K562 (cell line): Measurements from ENCODE around the gene DOCK8. TPM values are rescaled to one million over a fixed set of nuclear protein-coding genes. Genes with fewer than 3 reads are reported as not detected.

Source experiments
- C11orf30 ChIP-seq: fragments of 450-650 bp; IDR thresholded peaks from 2 replicates; pipeline ENCODE4 v1.6.1; 2016; ENCODE audit warnings: low read depth, mild to moderate bottlenecking
- CTBP1 ChIP-seq: fragments of 450-650 bp; IDR thresholded peaks from 2 replicates; pipeline ENCODE4 v1.6.1; 2016; ENCODE audit warnings: borderline replicate concordance
- GATA2 ChIP-seq: sonication (generic); formaldehyde crosslinking; IDR thresholded peaks from 2 replicates; pipeline ENCODE4 v1.4.0; 2020; ENCODE audit warnings: mild to moderate bottlenecking, missing genetic modification reagents
- HDGF ChIP-seq: fragments of 450-650 bp; IDR thresholded peaks from 2 replicates; pipeline ENCODE4 v1.6.1; 2016
- MCM3 ChIP-seq: fragments of 450-650 bp; IDR thresholded peaks from 2 replicates; pipeline ENCODE4 v1.6.1; 2016
- NRF1 ChIP-seq, 2 experiments: fragments of 450-650 bp; IDR thresholded peaks in 1 of 2; conservative IDR thresholded peaks in 1 of 2; 2 replicates each; pipeline ENCODE4 v1.6.1; 2014; ENCODE audit warnings: mild to moderate bottlenecking in 2 of 2
- ZNF384 ChIP-seq: IDR thresholded peaks from 2 replicates; pipeline ENCODE4 v1.6.1; 2012; ENCODE audit warnings: low read depth, low read length, improper control_type of control experiment
- ZNF431 ChIP-seq: sonication (generic); formaldehyde crosslinking; IDR thresholded peaks from 2 replicates; pipeline ENCODE4 v1.8.0; 2022; ENCODE audit warnings: mild to moderate bottlenecking, missing genetic modification reagents
- ZNF695 ChIP-seq: fragments of 450-650 bp; formaldehyde crosslinking; IDR thresholded peaks from 2 replicates; pipeline ENCODE4 v1.4.0; 2020; ENCODE audit warnings: mild to moderate bottlenecking, moderate library complexity
- ZNF77 ChIP-seq: fragments of 250-450 bp; sonication (Bioruptor Pico); IDR thresholded peaks from 2 replicates; pipeline ENCODE4 v1.5.0; 2020
- polyA plus RNA-seq, 8 experiments: library from polyadenylated mRNA; depleted of rRNA in 4 of 8; stranded (reverse) in 5 of 8; unstranded in 3 of 8; fragments of >200 nt; fragmentation: Nextera tagmentation in 2 of 8; fragmentation: Illumina TruSeq in 1 of 8; extraction: Ambion mirVana in 2 of 8; extraction: Trizol in 1 of 8; gene quantifications; 2 replicates each; pipeline versions ENCODE4 v1.2.1 to v1.2.3, GENCODE V29; 2011 to 2014; ENCODE audit warnings: inconsistent platforms in 1 of 8, missing spikeins in 1 of 8
- total RNA-seq, 7 experiments: library from RNA; depleted of rRNA in 6 of 7; stranded (reverse); fragments of >200 nt in 6 of 7; fragmentation: Illumina TruSeq in 2 of 7; extraction: Trizol in 2 of 7; gene quantifications; 2 replicates each; pipeline versions ENCODE4 v1.2.1 to v1.2.3, GENCODE V29; 2011 to 2021; ENCODE audit warnings: low replicate concordance in 1 of 7
- TF ChIP-seq, protein P1 (sequence below): fragments of 450-650 bp; formaldehyde crosslinking; conservative IDR thresholded peaks from 2 replicates; pipeline ENCODE4 v1.4.0; 2022; ENCODE audit warnings: mild to moderate bottlenecking, missing genetic modification characterization
- TF ChIP-seq, protein P2 (sequence below): fragments of 450-650 bp; IDR thresholded peaks from 2 replicates; pipeline ENCODE4 v1.6.1; 2018; ENCODE audit not compliant: partially characterized antibody
- TF ChIP-seq, protein P3 (sequence below): fragments of 250-450 bp; sonication (Bioruptor Pico); IDR thresholded peaks from 2 replicates; pipeline ENCODE4 v1.8.0; 2021; ENCODE audit warnings: borderline replicate concordance, mild to moderate bottlenecking, moderate library complexity; ENCODE audit not compliant: poor library complexity, severe bottlenecking

DOCK8 gene
- total and polyA plus RNA-seq, 9 of the 15 experiments (the other 6 are each of a cell fraction or from before 2014, with no cell fraction given) = 14.4 to 53.8 (median 25.1) TPM

DNA sequence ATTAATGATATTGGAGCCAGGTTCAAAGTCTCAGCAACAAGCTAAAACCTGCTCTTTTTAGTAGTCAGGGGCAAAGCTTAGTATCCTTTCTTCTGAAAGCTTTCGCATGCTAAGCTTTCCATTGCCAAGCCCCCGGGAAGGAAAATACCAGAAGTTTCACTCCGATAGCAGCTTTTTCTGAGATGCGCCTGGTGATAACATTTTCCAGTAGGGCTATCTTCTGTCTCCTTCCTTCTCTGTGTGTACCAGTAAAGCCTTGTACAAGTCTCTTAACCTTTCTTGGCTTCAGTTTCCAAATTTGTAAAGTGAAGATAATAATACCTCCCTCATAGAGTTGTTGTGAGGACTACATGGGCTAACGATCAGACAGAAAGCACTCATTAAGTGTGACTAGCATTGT, 36.7 kb downstream of the DOCK8 start (continued):
- TF ChIP-seq GATA2 (CRISPR knock-in tag) (peak; percentile 84), ZNF77 (no peak), NRF1 (conservative IDR thresholded peaks at IDR 0.05 in 1 of 2, IDR thresholded peaks at IDR 0.05 in 1 of 2) (peak in 1 of 2 experiments; percentile 33; a peak in 1 of 4 replicates), MCM3 (no peak), ZNF431 (CRISPR knock-in tag) (no peak), ZNF695 (no peak), CTBP1 (peak; percentile 58; the same call in 1 of the 2 replicates), ZNF384 (no peak), C11orf30 (no peak), HDGF (no peak)
- TF ChIP-seq, protein P1, sequence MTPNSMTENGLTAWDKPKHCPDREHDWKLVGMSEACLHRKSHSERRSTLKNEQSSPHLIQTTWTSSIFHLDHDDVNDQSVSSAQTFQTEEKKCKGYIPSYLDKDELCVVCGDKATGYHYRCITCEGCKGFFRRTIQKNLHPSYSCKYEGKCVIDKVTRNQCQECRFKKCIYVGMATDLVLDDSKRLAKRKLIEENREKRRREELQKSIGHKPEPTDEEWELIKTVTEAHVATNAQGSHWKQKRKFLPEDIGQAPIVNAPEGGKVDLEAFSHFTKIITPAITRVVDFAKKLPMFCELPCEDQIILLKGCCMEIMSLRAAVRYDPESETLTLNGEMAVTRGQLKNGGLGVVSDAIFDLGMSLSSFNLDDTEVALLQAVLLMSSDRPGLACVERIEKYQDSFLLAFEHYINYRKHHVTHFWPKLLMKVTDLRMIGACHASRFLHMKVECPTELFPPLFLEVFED (CRISPR knock-in tag) = no peak
- TF ChIP-seq, protein P2, sequence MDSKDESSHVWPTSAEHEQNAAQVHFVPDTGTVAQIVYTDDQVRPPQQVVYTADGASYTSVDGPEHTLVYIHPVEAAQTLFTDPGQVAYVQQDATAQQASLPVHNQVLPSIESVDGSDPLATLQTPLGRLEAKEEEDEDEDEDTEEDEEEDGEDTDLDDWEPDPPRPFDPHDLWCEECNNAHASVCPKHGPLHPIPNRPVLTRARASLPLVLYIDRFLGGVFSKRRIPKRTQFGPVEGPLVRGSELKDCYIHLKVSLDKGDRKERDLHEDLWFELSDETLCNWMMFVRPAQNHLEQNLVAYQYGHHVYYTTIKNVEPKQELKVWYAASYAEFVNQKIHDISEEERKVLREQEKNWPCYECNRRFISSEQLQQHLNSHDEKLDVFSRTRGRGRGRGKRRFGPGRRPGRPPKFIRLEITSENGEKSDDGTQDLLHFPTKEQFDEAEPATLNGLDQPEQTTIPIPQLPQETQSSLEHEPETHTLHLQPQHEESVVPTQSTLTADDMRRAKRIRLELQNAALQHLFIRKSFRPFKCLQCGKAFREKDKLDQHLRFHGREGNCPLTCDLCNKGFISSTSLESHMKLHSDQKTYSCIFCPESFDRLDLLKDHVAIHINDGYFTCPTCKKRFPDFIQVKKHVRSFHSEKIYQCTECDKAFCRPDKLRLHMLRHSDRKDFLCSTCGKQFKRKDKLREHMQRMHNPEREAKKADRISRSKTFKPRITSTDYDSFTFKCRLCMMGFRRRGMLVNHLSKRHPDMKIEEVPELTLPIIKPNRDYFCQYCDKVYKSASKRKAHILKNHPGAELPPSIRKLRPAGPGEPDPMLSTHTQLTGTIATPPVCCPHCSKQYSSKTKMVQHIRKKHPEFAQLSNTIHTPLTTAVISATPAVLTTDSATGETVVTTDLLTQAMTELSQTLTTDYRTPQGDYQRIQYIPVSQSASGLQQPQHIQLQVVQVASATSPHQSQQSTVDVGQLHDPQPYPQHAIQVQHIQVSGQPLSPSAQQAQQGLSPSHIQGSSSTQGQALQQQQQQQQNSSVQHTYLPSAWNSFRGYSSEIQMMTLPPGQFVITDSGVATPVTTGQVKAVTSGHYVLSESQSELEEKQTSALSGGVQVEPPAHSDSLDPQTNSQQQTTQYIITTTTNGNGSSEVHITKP = no peak
- TF ChIP-seq, protein P3, sequence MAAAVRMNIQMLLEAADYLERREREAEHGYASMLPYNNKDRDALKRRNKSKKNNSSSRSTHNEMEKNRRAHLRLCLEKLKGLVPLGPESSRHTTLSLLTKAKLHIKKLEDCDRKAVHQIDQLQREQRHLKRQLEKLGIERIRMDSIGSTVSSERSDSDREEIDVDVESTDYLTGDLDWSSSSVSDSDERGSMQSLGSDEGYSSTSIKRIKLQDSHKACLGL (CRISPR knock-in tag) = no peak
